ENCODE measurements around the gene QRFP.

Gene QRFP

DNA sequence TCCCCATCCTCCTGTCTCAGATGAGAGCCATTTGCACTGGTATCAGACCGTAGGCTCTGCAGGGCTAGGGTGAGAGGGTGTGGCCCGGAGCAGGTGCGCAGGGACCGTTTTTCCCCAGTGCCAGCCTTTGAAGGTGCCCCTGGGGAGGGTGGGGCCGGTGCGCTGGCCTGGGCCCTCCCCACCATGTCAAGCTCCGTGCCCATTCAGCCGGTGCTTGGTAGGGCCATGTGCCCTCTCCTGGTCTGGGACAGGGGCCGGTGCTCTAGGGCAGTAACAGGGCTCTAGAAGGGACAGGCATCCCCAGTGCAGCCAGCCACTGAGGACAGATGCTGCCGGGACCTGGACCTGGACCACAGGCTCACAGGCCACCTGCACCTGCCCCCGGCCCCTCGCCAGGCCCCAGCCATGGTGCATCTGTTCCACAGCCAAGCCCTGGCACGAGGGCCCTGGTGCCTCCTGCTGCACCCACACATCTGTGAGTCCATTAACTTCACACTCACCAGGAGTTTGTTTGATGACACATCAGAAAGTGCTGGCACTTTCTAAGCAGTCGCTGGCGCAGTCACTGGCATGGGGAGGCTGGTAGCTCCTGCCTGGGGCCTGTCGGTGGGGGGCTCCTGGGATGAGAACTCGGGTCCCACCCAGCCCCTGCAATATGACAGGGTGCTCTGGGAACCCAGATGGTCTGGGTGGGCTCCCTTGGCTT lies 5.0 kb upstream of the QRFP start:
- DNase-seq (ENCODE audit: low spot score), result no peak
- Histone ChIP-seq H2BK15ac (ENCODE audit: low read length) (peak overlapping the region; percentile 91), H3K4me2 (ENCODE audit: insufficient read depth, low read length, poor library complexity, severe bottlenecking) (no peak overlapping the region), H2AK5ac (ENCODE audit: low read depth, low read length) (peak overlapping the region; percentile 66), H3K4me1 (ENCODE audit: control insufficient read depth in 2 of 2, insufficient read depth in 1 of 2, low read depth in 1 of 2, low read length in 2 of 2) (peaks cover 3 to 4% of the 10 kb centered on the region in 2 donors), H2BK12ac (ENCODE audit: low read length) (no peak overlapping the region), H3K27ac (replicated peaks; ENCODE audit: low read length) (no peak overlapping the region), H2AFZ (ENCODE audit: low read length) (no peak overlapping the region), H3K4me3 (ENCODE audit: low read length in 2 of 2) (no peak overlapping the region), H3K14ac (ENCODE audit: low read length) (no peak overlapping the region), H3K18ac (ENCODE audit: low read length) (peak overlapping the region; percentile 28), H2BK120ac (ENCODE audit: low read depth, low read length) (no peak overlapping the region), H3K4ac (ENCODE audit: low read length) (peak overlapping the region; percentile 84), H3K9ac (ENCODE audit: low read depth, low read length, poor library complexity) (no peak overlapping the region), H3K27me3 (ENCODE audit: control insufficient read depth in 3 of 3, insufficient read depth in 3 of 3, low read depth in 1 of 3, low read length in 3 of 3) (peaks cover 0 to 57% (median 0%) of the 10 kb centered on the region in 3 experiments), H4K8ac (ENCODE audit: low read depth, low read length) (no peak overlapping the region), H4K91ac (ENCODE audit: low read depth, low read length, poor library complexity) (no peak overlapping the region), H3K36me3 (replicated peaks in 1 of 2; ENCODE audit: control insufficient read depth in 2 of 2, insufficient read depth in 2 of 2, low read length in 2 of 2) (no peaks in the 10 kb centered on the region), H3K23ac (ENCODE audit: low read depth, low read length, poor library complexity) (peak overlapping the region; percentile 89), H3K9me3 (replicated peaks in 1 of 2; ENCODE audit: control insufficient read depth in 2 of 2, insufficient read depth in 1 of 2, low read depth in 1 of 2, low read length in 2 of 2) (no peaks in the 10 kb centered on the region), H2BK5ac (ENCODE audit: low read length) (no peak overlapping the region), H3K79me1 (ENCODE audit: low read depth, low read length) (no peaks in the 10 kb centered on the region)
- no CpG with 5 or more reads among the region's 17 CpGs for WGBS, 2 donors (ENCODE audit: extremely low coverage in 2 of 2, insufficient read length in 2 of 2, insufficient replicate concordance in 1 of 2)

DNA sequence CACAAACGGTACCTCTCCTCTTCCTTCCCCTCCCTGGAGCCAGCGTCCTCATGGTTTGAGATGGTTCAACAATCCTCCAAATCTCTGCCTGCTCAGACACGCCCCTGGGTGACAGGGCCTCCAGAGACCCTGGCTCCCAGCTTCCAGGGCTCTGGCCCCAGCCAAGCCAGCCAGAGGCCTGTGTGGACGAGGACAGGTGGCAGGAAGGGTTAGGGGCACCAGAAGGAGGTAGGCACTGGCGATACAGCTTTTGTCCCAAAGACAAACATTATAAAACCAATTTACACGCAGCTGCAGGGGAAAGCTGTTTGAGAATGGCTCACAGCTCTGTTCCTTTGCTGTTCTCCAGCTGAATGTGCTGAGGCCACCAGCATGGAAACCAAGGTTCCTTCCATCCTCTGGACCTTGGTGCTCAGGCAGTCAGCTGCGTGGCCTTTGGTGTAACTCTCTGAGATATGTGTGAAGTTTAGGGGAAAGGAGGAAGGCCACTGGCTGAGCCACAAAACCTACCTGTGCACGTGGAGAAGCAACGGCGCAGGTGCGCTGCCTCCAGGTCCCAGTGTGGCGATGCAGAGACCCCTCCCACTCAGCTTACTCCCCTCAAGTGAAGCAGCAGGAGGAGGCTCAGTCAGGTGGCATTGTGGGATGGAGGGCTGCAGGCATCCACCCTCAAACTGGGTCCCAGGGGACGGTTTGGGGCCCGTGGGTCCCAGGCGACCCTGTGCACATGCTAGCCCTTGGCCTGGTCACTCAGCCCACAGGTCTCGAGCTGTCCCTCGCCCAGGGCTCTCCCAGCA lies 4.3 kb upstream of the QRFP start:
- peak overlapping the region; percentile 67 for H2BK15ac ChIP-seq (ENCODE audit: low read length)
- H4K8ac ChIP-seq (ENCODE audit: low read depth, low read length), result peak overlapping the region; percentile 9
- peaks cover under 1 to 1% of the 10 kb centered on the region in 2 donors for H3K4me1 ChIP-seq (ENCODE audit: control insufficient read depth in 2 of 2, insufficient read depth in 1 of 2, low read depth in 1 of 2, low read length in 2 of 2)
- H2BK12ac ChIP-seq (ENCODE audit: low read length), result no peak overlapping the region
- peak overlapping the region; percentile 67 for H3K4ac ChIP-seq (ENCODE audit: low read length)
- no peak overlapping the region for H2BK120ac ChIP-seq (ENCODE audit: low read depth, low read length)
- no peak overlapping the region for H3K4me3 ChIP-seq (ENCODE audit: low read length in 2 of 2)
- peak overlapping the region; percentile 89 for H3K23ac ChIP-seq (ENCODE audit: low read depth, low read length, poor library complexity)
- H3K27me3 ChIP-seq (ENCODE audit: control insufficient read depth in 3 of 3, insufficient read depth in 3 of 3, low read depth in 1 of 3, low read length in 3 of 3), result peaks cover 0 to 49% (median 0%) of the 10 kb centered on the region in 3 experiments
- H3K4me2 ChIP-seq (ENCODE audit: insufficient read depth, low read length, poor library complexity, severe bottlenecking), result no peak overlapping the region
- no peak overlapping the region for H4K91ac ChIP-seq (ENCODE audit: low read depth, low read length, poor library complexity)
- H3K79me1 ChIP-seq (ENCODE audit: low read depth, low read length), result no peaks in the 10 kb centered on the region
- no peak overlapping the region for H3K18ac ChIP-seq (ENCODE audit: low read length)
- no peaks in the 10 kb centered on the region for H3K9me3 ChIP-seq (replicated peaks in 1 of 2; ENCODE audit: control insufficient read depth in 2 of 2, insufficient read depth in 1 of 2, low read depth in 1 of 2, low read length in 2 of 2)
- H3K27ac ChIP-seq (replicated peaks; ENCODE audit: low read length), result no peak overlapping the region
- no peaks in the 10 kb centered on the region for H3K36me3 ChIP-seq (replicated peaks in 1 of 2; ENCODE audit: control insufficient read depth in 2 of 2, insufficient read depth in 2 of 2, low read length in 2 of 2)
- no peak overlapping the region for H3K9ac ChIP-seq (ENCODE audit: low read depth, low read length, poor library complexity)
- no peak for DNase-seq (ENCODE audit: low spot score)
- H3K14ac ChIP-seq (ENCODE audit: low read length), result peak overlapping the region; percentile 5
- H2AFZ ChIP-seq (ENCODE audit: low read length), result no peak overlapping the region
- WGBS, 2 donors (ENCODE audit: extremely low coverage in 2 of 2, insufficient read length in 2 of 2, insufficient replicate concordance in 1 of 2), result no CpG with 5 or more reads among the region's 17 CpGs
- peak overlapping the region; percentile 66 for H2AK5ac ChIP-seq (ENCODE audit: low read depth, low read length)
- H2BK5ac ChIP-seq (ENCODE audit: low read length), result no peak overlapping the region

- DNase-seq (ENCODE audit: low spot score), result no peak
- H3K9ac ChIP-seq (ENCODE audit: low read depth, low read length, poor library complexity), result no peak overlapping the region
- peaks cover 2 to 3% of the 10 kb centered on the region in 2 donors for H3K36me3 ChIP-seq (replicated peaks in 1 of 2; ENCODE audit: control insufficient read depth in 2 of 2, insufficient read depth in 2 of 2, low read length in 2 of 2)
- no peak overlapping the region for H3K4me3 ChIP-seq (ENCODE audit: low read length in 2 of 2)
- H2BK15ac ChIP-seq (ENCODE audit: low read length), result no peak overlapping the region
- peaks cover 0 to 39% (median 0%) of the 10 kb centered on the region in 3 experiments for H3K27me3 ChIP-seq (ENCODE audit: control insufficient read depth in 3 of 3, insufficient read depth in 3 of 3, low read depth in 1 of 3, low read length in 3 of 3)
- no peaks in the 10 kb centered on the region for H3K79me1 ChIP-seq (ENCODE audit: low read depth, low read length)
- no peak overlapping the region for H3K4ac ChIP-seq (ENCODE audit: low read length)
- H3K4me1 ChIP-seq (ENCODE audit: control insufficient read depth in 2 of 2, insufficient read depth in 1 of 2, low read depth in 1 of 2, low read length in 2 of 2), result peaks cover 7 to 8% of the 10 kb centered on the region in 2 donors
- no CpG with 5 or more reads among the region's 25 CpGs for WGBS, 2 donors (ENCODE audit: extremely low coverage in 2 of 2, insufficient read length in 2 of 2, insufficient replicate concordance in 1 of 2)
- H3K14ac ChIP-seq (ENCODE audit: low read length), result no peak overlapping the region
- no peak overlapping the region for H2BK12ac ChIP-seq (ENCODE audit: low read length)
- H4K91ac ChIP-seq (ENCODE audit: low read depth, low read length, poor library complexity), result no peak overlapping the region
- no peak overlapping the region for H3K18ac ChIP-seq (ENCODE audit: low read length)
- no peak overlapping the region for H2AK5ac ChIP-seq (ENCODE audit: low read depth, low read length)
- no peak overlapping the region for H2AFZ ChIP-seq (ENCODE audit: low read length)
- H2BK120ac ChIP-seq (ENCODE audit: low read depth, low read length), result no peak overlapping the region
- no peak overlapping the region for H2BK5ac ChIP-seq (ENCODE audit: low read length)
- peak overlapping the region; percentile 83 for H3K23ac ChIP-seq (ENCODE audit: low read depth, low read length, poor library complexity)
- H3K4me2 ChIP-seq (ENCODE audit: insufficient read depth, low read length, poor library complexity, severe bottlenecking), result no peak overlapping the region
- H3K9me3 ChIP-seq (replicated peaks in 1 of 2; ENCODE audit: control insufficient read depth in 2 of 2, insufficient read depth in 1 of 2, low read depth in 1 of 2, low read length in 2 of 2), result no peaks in the 10 kb centered on the region
- H4K8ac ChIP-seq (ENCODE audit: low read depth, low read length), result no peak overlapping the region
- no peak overlapping the region for H3K27ac ChIP-seq (replicated peaks; ENCODE audit: low read length)
Measured at GRCh38 chr9:130899051-130899748, 2.6 kb upstream of the QRFP start.

DNA sequence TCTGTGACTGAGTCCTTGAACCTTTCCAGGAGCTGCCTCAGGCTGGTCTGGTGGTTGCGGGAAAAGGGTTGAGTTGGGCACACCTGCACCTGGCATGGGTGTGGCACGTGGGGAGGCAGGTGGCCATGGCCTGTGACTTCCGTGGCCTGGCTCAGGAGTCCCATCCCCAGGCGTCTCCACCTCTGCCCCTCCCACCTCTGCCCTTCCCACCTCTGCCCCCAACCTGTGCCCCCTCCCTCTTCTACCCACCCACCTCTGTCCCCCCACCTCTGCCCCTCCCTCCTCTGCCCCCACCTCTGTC lies 1.9 kb upstream of the QRFP start:
- H3K4me2 ChIP-seq (ENCODE audit: insufficient read depth, low read length, poor library complexity, severe bottlenecking), result no peak overlapping the region
- no peak overlapping the region for H3K4ac ChIP-seq (ENCODE audit: low read length)
- H3K14ac ChIP-seq (ENCODE audit: low read length), result no peak overlapping the region
- H2BK120ac ChIP-seq (ENCODE audit: low read depth, low read length), result no peak overlapping the region
- no peaks in the 10 kb centered on the region for H3K9me3 ChIP-seq (replicated peaks in 1 of 2; ENCODE audit: control insufficient read depth in 2 of 2, insufficient read depth in 1 of 2, low read depth in 1 of 2, low read length in 2 of 2)
- DNase-seq (ENCODE audit: low spot score), result no peak
- H2BK12ac ChIP-seq (ENCODE audit: low read length), result peak overlapping the region; percentile 16
- H3K79me1 ChIP-seq (ENCODE audit: low read depth, low read length), result peaks cover under 1% of the 10 kb centered on the region
- no peak overlapping the region for H3K9ac ChIP-seq (ENCODE audit: low read depth, low read length, poor library complexity)
- H2BK15ac ChIP-seq (ENCODE audit: low read length), result no peak overlapping the region
- peak overlapping the region; percentile 97 for H3K23ac ChIP-seq (ENCODE audit: low read depth, low read length, poor library complexity)
- H3K27ac ChIP-seq (replicated peaks; ENCODE audit: low read length), result no peak overlapping the region
- H3K4me3 ChIP-seq (ENCODE audit: low read length in 2 of 2), result no peak overlapping the region
- no peak overlapping the region for H4K8ac ChIP-seq (ENCODE audit: low read depth, low read length)
- no CpG with 5 or more reads among the region's 4 CpGs for WGBS, 2 donors (ENCODE audit: extremely low coverage in 2 of 2, insufficient read length in 2 of 2, insufficient replicate concordance in 1 of 2)
- H2AK5ac ChIP-seq (ENCODE audit: low read depth, low read length), result peak overlapping the region; percentile 63
- no peak overlapping the region for H2BK5ac ChIP-seq (ENCODE audit: low read length)
- H3K4me1 ChIP-seq (ENCODE audit: control insufficient read depth in 2 of 2, insufficient read depth in 1 of 2, low read depth in 1 of 2, low read length in 2 of 2), result peaks cover 7 to 8% of the 10 kb centered on the region in 2 donors
- H3K36me3 ChIP-seq (replicated peaks in 1 of 2; ENCODE audit: control insufficient read depth in 2 of 2, insufficient read depth in 2 of 2, low read length in 2 of 2), result peaks cover 3 to 9% of the 10 kb centered on the region in 2 donors
- peaks cover 0 to 34% (median 0%) of the 10 kb centered on the region in 3 experiments for H3K27me3 ChIP-seq (ENCODE audit: control insufficient read depth in 3 of 3, insufficient read depth in 3 of 3, low read depth in 1 of 3, low read length in 3 of 3)
- H2AFZ ChIP-seq (ENCODE audit: low read length), result no peak overlapping the region
- peak overlapping the region; percentile 5 for H3K18ac ChIP-seq (ENCODE audit: low read length)
- no peak overlapping the region for H4K91ac ChIP-seq (ENCODE audit: low read depth, low read length, poor library complexity)
